ENCODE measurements around the gene R3HDM2.

- TF ChIP-seq CTCF (conservative IDR thresholded peaks at IDR 0.05; ENCODE audit: low read depth, low read length) (no peak), EZH2 (IDR thresholded peaks at IDR 0.05; ENCODE audit: borderline replicate concordance, low read depth, low read length, poor library complexity, severe bottlenecking) (no peak)
These were observed 48.2 kb upstream of the R3HDM2 start for GRCh38 chr12:57479043-57479375.

Measured in A673 (cell line).